Caco-2 (cell line): Measurements from ENCODE around the gene PIK3C2G. TPM values are rescaled to one million over a fixed set of nuclear protein-coding genes. Genes with fewer than 3 reads are reported as not detected.
A peak's percentile ranks its signal among the peaks of the same experiment; 100 is the strongest.

Experiments used
- BruUV-seq: library from RNA; stranded (reverse); fragments of 400-500 nt; replicated peaks from 2 replicates; lab custom pipeline; 2021; lab: Mats Ljungman, UMichigan
- CTCF ChIA-PET: fragments of 300-600 bp; sonication (Branson Sonifier 250); formaldehyde crosslinking; loops from one replicate; lab custom pipeline; 2022; ENCODE audit warnings: antibody characterized with exemption; lab: Charles Lee
- POLR2A ChIA-PET: fragments of 300-600 bp; sonication (Branson Sonifier 250); formaldehyde crosslinking; loops from one replicate; lab custom pipeline; 2022; ENCODE audit warnings: antibody characterized with exemption; lab: Charles Lee
- DNase-seq, 2 experiments: peaks; one replicate each; pipeline versions ENCODE4 v3.0.0 to v3.0.0-alpha.2; 2020 to 2022
- H3K27me3 ChIP-seq: replicated peaks from 2 replicates; pipeline ENCODE4 v1.6.0; 2011; ENCODE audit warnings: low read length; ENCODE audit not compliant: control insufficient read depth, insufficient read depth
- H3K36me3 ChIP-seq: 2 replicates; pipeline ENCODE4 v1.5.1; 2011; ENCODE audit warnings: low read length; ENCODE audit not compliant: control insufficient read depth, insufficient read depth
- H3K4me1 ChIP-seq: fragments of 250-450 bp; sonication (Bioruptor Pico); 2 replicates; pipeline ENCODE4 v1.5.1; 2020; ENCODE audit warnings: mild to moderate bottlenecking
- H3K4me3 ChIP-seq: 2 replicates; pipeline ENCODE4 v1.5.1; 2011; ENCODE audit warnings: low read depth, mild to moderate bottlenecking, control low read depth, low read length
- H3K9me3 ChIP-seq: fragments of 250-450 bp; sonication (Bioruptor Pico); 2 replicates; pipeline ENCODE4 v1.5.1; 2020; ENCODE audit warnings: mild to moderate bottlenecking, moderate library complexity
- H3K27ac Mint-ChIP-seq: one replicate; pipeline ENCODE4 v1.8.0; 2022; ENCODE audit warnings: mixed read lengths; ENCODE audit not compliant: unreplicated experiment
- H3K27me3 Mint-ChIP-seq: one replicate; pipeline ENCODE4 v1.8.0; 2022; ENCODE audit warnings: mixed read lengths; ENCODE audit not compliant: insufficient read depth, unreplicated experiment
- H3K36me3 Mint-ChIP-seq: one replicate; pipeline ENCODE4 v1.8.0; 2022; ENCODE audit warnings: mild to moderate bottlenecking, mixed read lengths; ENCODE audit not compliant: insufficient read depth, unreplicated experiment
- H3K4me1 Mint-ChIP-seq: one replicate; pipeline ENCODE4 v1.8.0; 2022; ENCODE audit warnings: low read depth, mixed read lengths; ENCODE audit not compliant: unreplicated experiment
- H3K4me3 Mint-ChIP-seq: one replicate; pipeline ENCODE4 v1.8.0; 2022; ENCODE audit warnings: mild to moderate bottlenecking, moderate library complexity, mixed read lengths; ENCODE audit not compliant: unreplicated experiment
- H3K9me3 Mint-ChIP-seq: one replicate; pipeline ENCODE4 v1.8.0; 2022; ENCODE audit warnings: mixed read lengths; ENCODE audit not compliant: unreplicated experiment
- CTCF ChIP-seq, 2 experiments: fragments of 200-600 bp in 1 of 2; IDR thresholded peaks; 1 replicate in 1 of 2; 2 replicates in 1 of 2; pipeline versions ENCODE4 v1.5.1 to v1.8.0; 2011 to 2022; ENCODE audit warnings: antibody characterized with exemption in 1 of 2, control low read depth in 1 of 2, inconsistent platforms in 1 of 2, low read depth in 1 of 2, low read length in 1 of 2, mild to moderate bottlenecking in 1 of 2, moderate library complexity in 1 of 2; ENCODE audit not compliant: insufficient read depth in 1 of 2, severe bottlenecking in 1 of 2, unreplicated experiment in 1 of 2
- intact Hi-C: fragments of 100-400 bp; cut with micrococcal nuclease; formaldehyde crosslinking; loops from one replicate; pipeline ENCODE4 v1.10.0; 2022; ENCODE audit not compliant: unreplicated experiment
- total RNA-seq: library from RNA; stranded (reverse); gene quantifications from 2 replicates; pipeline ENCODE4 v1.2.3, GENCODE V29; 2022

Gene PIK3C2G
- total RNA-seq, 1 experiment from 2014 or later = not detected

GRCh38 chr12:18340186-18340585, 78.9 kb downstream of the PIK3C2G start:
- H3K27ac Mint-ChIP-seq = no peak overlapping the region

GRCh38 chr12:18340786-18341185, 79.5 kb downstream of the PIK3C2G start:
- DNase-seq = no peak
- H3K36me3 ChIP-seq = no peaks in the 10 kb centered on the region
- no peaks in the 10 kb centered on the region for H3K9me3 Mint-ChIP-seq
- BruUV-seq = no TSS peak
- no peaks in the 10 kb centered on the region for H3K27me3 ChIP-seq
- no peak overlapping the region for H3K4me3 Mint-ChIP-seq
- ChIA-PET POLR2A (no interaction called here), CTCF (no interaction called here)
- no peaks in the 10 kb centered on the region for H3K4me1 Mint-ChIP-seq
- no peak for TF ChIP-seq CTCF (IDR thresholded peaks at IDR 0.05; ENCODE audit: insufficient read depth in 1 of 2, low read depth in 1 of 2, low read length in 1 of 2, severe bottlenecking in 1 of 2, unreplicated experiment in 1 of 2)
- no peaks in the 10 kb centered on the region for H3K27me3 Mint-ChIP-seq
- peaks cover 7% of the 10 kb centered on the region; the same call in 1 of the 2 replicates for H3K4me1 ChIP-seq
- H3K36me3 Mint-ChIP-seq = no peaks in the 10 kb centered on the region
- no peak overlapping the region for H3K4me3 ChIP-seq
- no peaks in the 10 kb centered on the region for H3K9me3 ChIP-seq
- intact Hi-C loops = no loop called here
- no peak overlapping the region for H3K27ac Mint-ChIP-seq

More at GRCh38 chr12:18340186-18340585, 78.9 kb downstream of the PIK3C2G start:
- ChIA-PET POLR2A (no interaction called here), CTCF (no interaction called here)
- H3K4me1 Mint-ChIP-seq = no peaks in the 10 kb centered on the region
- BruUV-seq = no TSS peak
- Histone ChIP-seq H3K36me3 (no peaks in the 10 kb centered on the region), H3K4me1 (peaks cover 7% of the 10 kb centered on the region; the same call in 1 of the 2 replicates), H3K9me3 (no peaks in the 10 kb centered on the region), H3K27me3 (no peaks in the 10 kb centered on the region), H3K4me3 (no peak overlapping the region)
- H3K4me3 Mint-ChIP-seq = no peak overlapping the region
- H3K36me3 Mint-ChIP-seq = no peaks in the 10 kb centered on the region
- TF ChIP-seq CTCF (IDR thresholded peaks at IDR 0.05; ENCODE audit: insufficient read depth in 1 of 2, low read depth in 1 of 2, low read length in 1 of 2, severe bottlenecking in 1 of 2, unreplicated experiment in 1 of 2) = no peak
- intact Hi-C loops = no loop called here
- H3K27me3 Mint-ChIP-seq = no peaks in the 10 kb centered on the region
- H3K9me3 Mint-ChIP-seq = no peaks in the 10 kb centered on the region
- no peak for DNase-seq

GRCh38 chr12:18343708-18344107, 82.4 kb downstream of the PIK3C2G start:
- no peak for TF ChIP-seq CTCF (IDR thresholded peaks at IDR 0.05; ENCODE audit: insufficient read depth in 1 of 2, low read depth in 1 of 2, low read length in 1 of 2, severe bottlenecking in 1 of 2, unreplicated experiment in 1 of 2)
- peak in 1 of 2 experiments; percentile 33 for DNase-seq
- POLR2A ChIA-PET = no interaction called here
- no TSS peak for BruUV-seq
- Mint-ChIP-seq H3K4me3 (no peak overlapping the region), H3K9me3 (no peaks in the 10 kb centered on the region), H3K4me1 (no peaks in the 10 kb centered on the region), H3K27me3 (no peaks in the 10 kb centered on the region), H3K36me3 (no peaks in the 10 kb centered on the region), H3K27ac (peak overlapping the region; percentile 45)
- CTCF ChIA-PET = no interaction called here
- no peak overlapping the region for H3K4me3 ChIP-seq
- H3K36me3 ChIP-seq = no peaks in the 10 kb centered on the region
- no peaks in the 10 kb centered on the region for H3K9me3 ChIP-seq
- intact Hi-C loops = no loop called here
- H3K4me1 ChIP-seq = peaks cover 7% of the 10 kb centered on the region; the same call in 1 of the 2 replicates
- no peaks in the 10 kb centered on the region for H3K27me3 ChIP-seq
